EL (cell line): Measurements from ENCODE around the gene TMEM212.

ENCODE experiments used
- DNase-seq: peaks from one replicate; pipeline ENCODE4 v3.0.0-alpha.2; 2016

TMEM212 gene

GRCh38 chr3:171860830-171861535, 17.8 kb downstream of the TMEM212 start:
- peak; percentile 56 for DNase-seq

- no peak for DNase-seq
These were observed 19.2 kb downstream of the TMEM212 start for GRCh38 chr3:171862392-171862791.

GRCh38 chr3:171862993-171863521, 19.9 kb downstream of the TMEM212 start:
- peak; percentile 69 for DNase-seq

DNA sequence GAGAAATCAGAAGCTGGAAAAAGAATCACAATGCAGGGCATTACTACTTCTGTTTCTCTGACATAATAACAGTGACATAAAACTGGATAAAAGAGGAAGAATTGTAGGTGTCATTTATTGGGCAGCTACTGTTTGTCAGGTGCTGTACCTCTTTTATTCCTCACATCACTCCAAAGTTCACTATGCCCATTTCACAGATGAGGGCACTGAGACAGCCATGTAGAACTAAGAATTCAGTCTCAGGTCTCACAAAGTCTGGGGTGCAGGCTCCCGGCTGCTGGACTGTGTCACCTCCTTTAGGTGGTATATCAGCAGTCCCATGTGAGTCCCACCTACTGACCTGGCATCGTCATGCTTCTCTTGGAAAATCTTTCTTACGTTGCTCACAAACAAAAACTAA, 20.8 kb downstream of the TMEM212 start:
- no peak for DNase-seq

DNA sequence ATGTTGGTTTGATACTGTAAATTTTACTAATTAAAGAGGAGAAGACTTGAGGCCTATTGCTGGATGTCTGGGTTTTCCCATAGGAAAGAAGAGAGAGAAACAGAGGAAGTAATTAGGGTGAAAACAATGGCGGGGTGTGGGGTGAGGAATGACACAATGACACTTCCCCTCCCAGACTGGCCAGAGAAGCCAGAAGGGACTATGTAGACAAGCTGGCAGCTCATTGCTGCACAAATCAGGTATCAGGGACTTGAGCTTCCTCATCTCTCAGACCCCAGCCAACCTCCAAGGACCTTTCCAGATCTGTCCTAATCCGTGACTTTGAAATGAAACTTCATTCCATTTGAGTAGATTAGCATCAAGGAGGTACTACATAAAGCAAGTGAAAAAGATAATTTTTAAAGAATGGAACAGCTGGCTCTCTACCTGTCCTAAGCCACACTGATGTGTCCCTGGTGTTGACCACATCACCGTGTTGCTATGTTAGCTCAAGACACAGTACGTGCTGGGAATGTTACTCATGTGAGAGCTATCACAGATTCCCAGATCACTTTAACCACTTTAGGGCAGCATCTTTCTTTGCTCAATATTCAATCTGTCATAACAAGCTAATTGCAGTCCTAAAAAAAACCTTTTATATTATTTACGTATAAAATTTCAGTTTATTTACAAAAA, 22.2 kb downstream of the TMEM212 start:
- DNase-seq = no peak

DNA sequence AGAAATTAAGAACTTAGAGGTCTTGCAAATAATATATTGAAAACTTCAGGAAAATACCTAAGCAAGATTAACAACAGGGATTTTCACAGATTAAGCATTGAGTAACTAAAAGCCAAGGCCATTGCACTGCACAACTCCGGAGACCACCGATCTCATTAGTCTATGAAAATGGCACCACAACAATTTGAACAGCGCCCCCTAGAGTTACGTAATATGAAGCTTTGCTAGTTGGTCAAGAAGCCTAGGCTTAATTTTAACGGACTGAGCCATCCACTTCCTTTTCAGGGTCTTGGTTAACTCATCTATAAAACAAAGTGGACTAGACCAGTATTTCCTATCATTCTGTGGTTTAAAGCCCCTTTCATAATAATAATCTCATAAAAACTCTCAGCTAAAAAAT, 24.8 kb downstream of the TMEM212 start:
- DNase-seq = no peak

DNA sequence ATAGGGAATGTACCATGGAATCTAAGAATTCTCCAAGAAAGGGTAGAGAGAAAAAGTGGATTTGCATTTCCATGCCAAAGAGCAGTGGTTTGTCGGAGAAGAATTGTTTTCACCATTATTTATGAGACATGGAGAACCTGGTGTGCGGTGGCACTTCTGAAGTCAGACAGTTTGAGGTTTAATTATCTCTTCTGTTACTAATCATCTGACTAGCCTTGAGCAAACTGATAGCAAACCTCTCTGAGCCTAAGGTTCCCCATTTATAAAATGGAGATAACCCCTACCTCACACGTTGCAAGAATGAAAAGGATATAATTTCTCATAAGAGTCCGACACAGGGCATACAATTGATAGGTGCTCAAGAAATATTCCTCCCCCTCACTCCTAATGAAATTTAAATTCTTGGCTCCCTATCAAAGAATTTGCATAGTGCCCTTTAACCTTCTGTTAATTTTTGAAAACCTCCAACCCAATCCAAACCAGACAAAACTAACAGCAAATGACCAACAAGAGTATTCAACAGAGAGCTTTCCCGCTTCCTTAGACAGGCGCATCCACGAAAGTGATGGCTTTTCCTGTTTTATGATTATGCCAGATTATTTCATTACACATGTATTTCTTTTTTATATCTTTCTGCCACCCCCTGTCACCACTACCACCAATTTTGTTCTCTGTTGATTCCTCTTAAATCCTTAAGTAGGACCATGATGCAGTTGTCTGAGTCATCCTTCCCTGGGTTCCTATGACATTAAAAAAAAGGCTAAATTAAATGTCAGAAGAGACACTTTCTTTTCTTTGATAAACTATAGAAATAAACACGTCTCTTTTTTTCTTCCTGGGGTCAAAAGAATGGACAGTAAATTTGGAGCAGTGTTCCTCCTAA, 28.5 kb downstream of the TMEM212 start:
- DNase-seq = no peak

- peak; percentile 81 for DNase-seq
These were observed 30.4 kb downstream of the TMEM212 start for GRCh38 chr3:171873580-171873979.

DNA sequence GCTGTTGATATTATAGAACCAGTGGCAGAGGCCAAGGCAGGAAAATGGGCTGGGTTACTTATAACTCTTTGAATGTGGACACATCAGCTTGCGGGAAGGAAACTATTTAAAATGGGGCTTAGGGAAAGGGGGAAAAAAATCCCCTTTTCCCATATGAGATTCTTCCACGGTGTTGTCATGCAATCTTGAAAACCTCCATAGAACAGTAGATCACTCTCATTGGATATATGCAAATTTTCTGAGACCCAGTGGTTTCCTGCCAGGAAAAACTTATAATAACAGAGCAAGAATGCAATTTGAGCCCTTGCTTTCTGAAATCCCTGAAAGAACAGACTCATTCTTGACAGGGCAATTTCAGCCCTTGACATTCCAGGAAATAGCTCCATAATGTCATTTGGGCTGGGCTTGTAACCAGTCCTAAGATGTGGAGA, 31.1 kb downstream of the TMEM212 start:
- DNase-seq = peak; percentile 98

- DNase-seq = peak; percentile 68
These were observed 31.7 kb downstream of the TMEM212 start for GRCh38 chr3:171874879-171875278.

GRCh38 chr3:171875923-171876412, 32.8 kb downstream of the TMEM212 start:
- peak; percentile 84 for DNase-seq

DNA sequence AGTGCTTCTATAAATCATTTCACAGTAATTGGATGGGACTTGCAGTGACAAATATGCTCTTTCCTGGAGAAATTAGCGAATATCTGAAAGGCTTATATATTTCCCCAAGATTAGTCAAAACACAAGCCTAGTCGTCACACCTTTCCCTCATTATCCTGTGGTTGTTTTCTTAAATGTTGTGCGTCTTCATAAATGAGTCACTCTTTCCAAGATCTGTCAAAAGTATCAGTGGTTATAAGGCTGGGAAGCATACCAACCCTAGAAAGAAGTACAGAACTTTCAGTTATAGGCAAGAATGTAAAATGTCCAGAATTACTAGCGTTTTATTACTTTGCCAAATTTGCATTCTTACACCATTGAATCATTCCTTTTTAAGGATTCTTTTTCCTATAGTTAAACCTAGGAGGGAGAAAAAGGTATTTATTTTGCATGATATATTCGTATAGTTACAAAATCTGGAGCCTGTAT, 33.6 kb downstream of the TMEM212 start:
- peak; percentile 92 for DNase-seq

GRCh38 chr3:171878461-171879225, 35.5 kb downstream of the TMEM212 start:
- peak; percentile 24 for DNase-seq

DNA sequence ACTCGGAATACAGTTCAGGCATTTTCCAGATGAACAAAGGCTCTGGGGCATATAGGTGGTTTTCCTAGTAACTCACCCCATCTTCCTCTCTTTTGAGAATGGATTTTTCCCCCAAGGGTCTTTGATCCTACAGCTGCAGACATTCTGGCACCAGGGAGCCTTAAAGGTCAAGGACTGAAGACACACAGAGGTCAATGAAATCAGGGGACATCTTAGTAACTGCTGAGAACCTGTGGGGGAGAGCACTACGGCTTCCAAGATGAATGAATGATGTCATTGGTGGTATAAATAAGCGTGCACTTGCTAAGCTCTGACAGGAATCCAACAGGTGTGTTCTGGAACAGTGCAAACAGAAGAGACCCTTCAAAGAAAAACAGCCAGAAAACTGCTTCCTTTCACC, 36.3 kb downstream of the TMEM212 start:
- DNase-seq = no peak

DNA sequence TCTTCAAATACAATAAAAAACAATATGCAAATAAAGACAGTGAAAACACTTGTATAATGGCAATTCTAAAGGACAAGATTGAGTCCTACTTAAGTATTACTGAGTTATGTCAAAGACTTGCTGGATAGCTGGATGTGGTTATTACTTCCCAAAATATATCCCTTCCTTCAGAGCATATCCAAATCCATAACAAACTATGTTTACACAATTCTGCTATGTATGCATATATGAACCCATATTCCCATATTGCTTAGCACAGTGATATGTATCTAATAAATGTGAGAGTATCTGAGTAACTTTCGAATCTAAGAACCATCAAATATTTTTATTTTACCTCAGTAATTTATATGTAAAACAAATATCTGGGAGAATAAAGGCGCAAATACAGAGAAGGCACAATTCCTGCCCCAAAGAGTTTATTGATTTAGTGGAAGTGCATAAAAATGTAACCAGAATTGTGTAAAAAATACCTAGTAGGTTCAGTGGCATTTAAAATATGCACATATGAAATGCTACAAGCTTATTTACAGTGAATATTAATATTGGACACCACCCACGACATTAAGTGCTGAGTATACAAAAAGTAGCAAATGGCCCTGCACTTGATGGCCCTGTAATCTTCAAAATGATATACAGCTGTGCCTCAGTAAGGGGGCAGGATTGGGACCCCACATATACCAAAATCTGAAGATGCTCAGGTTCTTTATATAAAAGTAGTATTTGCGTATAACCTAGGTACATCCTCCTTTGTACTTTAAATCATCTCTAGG, 37.1 kb downstream of the TMEM212 start:
- no peak for DNase-seq

DNA sequence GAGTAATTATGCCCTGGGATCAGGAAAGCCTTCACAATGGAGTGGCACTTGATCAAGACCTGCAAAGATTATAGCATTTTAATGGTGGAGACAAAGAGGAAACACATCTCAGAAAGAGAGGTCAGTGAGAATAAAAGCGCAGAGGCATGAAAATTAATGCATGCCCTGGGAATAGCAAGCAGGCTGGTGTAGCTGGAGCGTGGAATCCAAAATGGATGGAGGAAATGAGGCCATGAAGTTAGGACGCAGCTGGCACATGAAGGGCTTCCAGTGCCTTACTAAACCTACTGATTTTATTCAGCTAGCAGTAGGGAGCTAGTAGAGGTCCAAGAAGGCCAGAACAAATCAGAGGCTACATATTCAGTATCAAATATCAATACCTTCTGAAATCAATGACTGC, 38.1 kb downstream of the TMEM212 start:
- DNase-seq = no peak

DNA sequence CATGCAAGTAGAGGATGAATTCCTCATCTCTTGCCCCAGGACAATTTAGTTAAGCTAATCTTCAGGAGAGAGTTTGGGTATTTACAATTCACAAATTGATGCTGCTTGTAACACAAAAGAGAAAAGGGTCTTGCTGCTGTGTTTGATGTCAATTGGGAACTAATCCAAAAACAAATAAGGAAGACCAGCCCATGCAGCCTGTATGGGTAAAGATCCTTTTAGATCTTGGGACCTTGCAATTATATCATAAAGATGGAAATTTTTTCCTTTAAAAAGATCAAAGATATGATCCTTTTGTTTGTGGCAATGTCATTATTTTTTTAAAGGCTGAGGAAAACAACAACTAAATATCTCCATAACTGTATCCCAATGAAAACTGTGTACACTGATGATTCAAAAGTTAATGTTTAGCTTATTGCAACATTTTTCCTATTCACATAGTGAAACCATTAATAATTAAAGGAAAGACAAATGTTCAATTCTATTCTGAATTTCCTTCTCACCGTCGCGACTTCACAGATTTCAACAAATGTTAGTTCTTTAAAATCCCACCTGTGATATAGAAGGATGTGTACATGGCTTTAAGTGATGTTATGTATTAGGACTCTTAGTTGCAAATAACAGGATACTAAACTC, 40.2 kb downstream of the TMEM212 start:
- DNase-seq = no peak

- DNase-seq = no peak
These were observed 40.7 kb downstream of the TMEM212 start for GRCh38 chr3:171883893-171884279.

DNA sequence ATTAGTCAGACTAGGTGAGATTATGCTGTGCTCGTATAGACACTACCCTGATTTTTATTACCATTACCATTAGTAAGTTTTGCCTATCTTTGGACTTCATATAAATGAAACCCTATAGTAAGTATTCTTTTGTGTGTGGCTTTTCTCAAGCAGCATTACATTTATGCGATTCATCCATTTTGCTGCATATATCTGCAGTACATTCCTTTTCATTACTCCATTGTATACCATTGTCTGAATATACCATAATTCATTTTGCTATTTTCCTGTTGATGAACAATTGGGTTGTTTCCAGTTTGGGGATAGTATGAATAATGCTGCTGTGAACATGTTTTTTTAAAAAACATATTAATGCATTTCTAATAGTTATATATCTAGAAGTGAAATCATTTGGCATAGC, 45.3 kb downstream of the TMEM212 start:
- no peak for DNase-seq

DNA sequence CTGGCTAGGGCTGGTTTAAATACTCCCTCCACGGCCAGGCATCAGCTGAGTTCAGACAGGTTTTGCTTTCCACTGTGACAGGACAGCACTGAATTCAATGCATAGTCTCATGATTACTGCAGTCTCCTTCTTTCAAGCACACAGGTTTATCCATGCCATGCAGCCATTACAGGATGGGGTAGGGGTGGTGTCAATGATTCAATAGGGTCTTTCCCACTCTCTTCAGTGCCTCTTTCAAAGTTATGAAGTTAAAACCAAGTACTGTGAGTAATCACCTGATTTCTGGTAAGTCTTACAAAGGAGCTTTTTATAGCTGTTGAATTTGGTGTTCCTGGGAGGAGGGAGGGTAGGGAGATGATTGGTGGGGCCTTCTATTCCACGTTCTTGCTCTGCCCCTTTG, 47.2 kb downstream of the TMEM212 start:
- DNase-seq = no peak

GRCh38 chr3:171892457-171892856, 49.3 kb downstream of the TMEM212 start:
- DNase-seq = no peak
